Measurements from ENCODE around the gene TMEM63C. TPM values are rescaled to one million over a fixed set of nuclear protein-coding genes. Genes with fewer than 3 reads are reported as not detected.
A peak's percentile ranks its signal among the peaks of the same experiment; 100 is the strongest.

TMEM63C gene
- total and polyA plus RNA-seq, 2 donors: 0.24 to 0.64 TPM

- no peak for DNase-seq (ENCODE audit: low read depth in 6 of 9, low spot score in 9 of 9)
- Histone ChIP-seq H3K4me1 (ENCODE audit: control insufficient read depth in 2 of 2, insufficient read depth in 2 of 2, low read length in 2 of 2) (no peaks in the 10 kb centered on the region), H3K36me3 (ENCODE audit: control insufficient read depth in 2 of 2, insufficient read depth in 2 of 2, low read length in 1 of 2) (no peaks in the 10 kb centered on the region), H3K4me3 (ENCODE audit: low read length in 2 of 2) (no peak overlapping the region), H3K27ac (ENCODE audit: low read depth in 1 of 2, low read length in 1 of 2) (no peak overlapping the region), H3K9me3 (ENCODE audit: control insufficient read depth in 2 of 2, insufficient read depth in 1 of 2, low read length in 1 of 2) (no peaks in the 10 kb centered on the region), H3K27me3 (ENCODE audit: control insufficient read depth in 2 of 2, insufficient read depth in 1 of 2, low read length in 1 of 2) (peaks cover under 1 to 2% of the 10 kb centered on the region in 2 donors)
- 92% methylated on average over 3 of the region's 3 CpGs for WGBS
Observed at GRCh38 chr14:77175843-77176242, 5.8 kb upstream of the TMEM63C start.

- WGBS: 40% methylated on average over 1 of the region's 1 CpG
- Histone ChIP-seq H3K9me3 (ENCODE audit: control insufficient read depth in 2 of 2, insufficient read depth in 1 of 2, low read length in 1 of 2) (no peaks in the 10 kb centered on the region), H3K27ac (ENCODE audit: low read depth in 1 of 2, low read length in 1 of 2) (no peak overlapping the region), H3K27me3 (ENCODE audit: control insufficient read depth in 2 of 2, insufficient read depth in 1 of 2, low read length in 1 of 2) (peaks cover 2 to 20% of the 10 kb centered on the region in 2 donors), H3K4me1 (ENCODE audit: control insufficient read depth in 2 of 2, insufficient read depth in 2 of 2, low read length in 2 of 2) (peaks cover 5 to 18% of the 10 kb centered on the region in 2 donors), H3K4me3 (ENCODE audit: low read length in 2 of 2) (no peak overlapping the region), H3K36me3 (ENCODE audit: control insufficient read depth in 2 of 2, insufficient read depth in 2 of 2, low read length in 1 of 2) (no peaks in the 10 kb centered on the region)
- no peak for DNase-seq (ENCODE audit: low read depth in 6 of 9, low spot score in 9 of 9)
Observed at GRCh38 chr14:77177702-77178101, 3.9 kb upstream of the TMEM63C start.

- Histone ChIP-seq H3K4me3 (ENCODE audit: low read length in 2 of 2) (no peak overlapping the region), H3K27me3 (ENCODE audit: control insufficient read depth in 2 of 2, insufficient read depth in 1 of 2, low read length in 1 of 2) (peaks cover 5 to 20% of the 10 kb centered on the region in 2 donors), H3K4me1 (ENCODE audit: control insufficient read depth in 2 of 2, insufficient read depth in 2 of 2, low read length in 2 of 2) (peaks cover 5 to 19% of the 10 kb centered on the region in 2 donors), H3K36me3 (ENCODE audit: control insufficient read depth in 2 of 2, insufficient read depth in 2 of 2, low read length in 1 of 2) (no peaks in the 10 kb centered on the region), H3K9me3 (ENCODE audit: control insufficient read depth in 2 of 2, insufficient read depth in 1 of 2, low read length in 1 of 2) (no peaks in the 10 kb centered on the region), H3K27ac (ENCODE audit: low read depth in 1 of 2, low read length in 1 of 2) (no peak overlapping the region)
- no peak for DNase-seq (ENCODE audit: low read depth in 6 of 9, low spot score in 9 of 9)
- 64% methylated on average over 3 of the region's 3 CpGs for WGBS
Observed at GRCh38 chr14:77178656-77179055, 2.9 kb upstream of the TMEM63C start.

GRCh38 chr14:77180726-77181602 lies 634 bp upstream of the TMEM63C start:
- peaks cover 5 to 18% of the 10 kb centered on the region in 2 donors for H3K27me3 ChIP-seq (ENCODE audit: control insufficient read depth in 2 of 2, insufficient read depth in 1 of 2, low read length in 1 of 2)
- 46% methylated on average over 12 of the region's 12 CpGs for WGBS
- DNase-seq (ENCODE audit: low read depth in 6 of 9, low spot score in 9 of 9): no peak
- no peaks in the 10 kb centered on the region for H3K9me3 ChIP-seq (ENCODE audit: control insufficient read depth in 2 of 2, insufficient read depth in 1 of 2, low read length in 1 of 2)
- H3K4me3 ChIP-seq (ENCODE audit: low read length in 2 of 2): peak overlapping the region; percentile 38 to 49
- peaks cover 5 to 22% of the 10 kb centered on the region in 2 donors for H3K4me1 ChIP-seq (ENCODE audit: control insufficient read depth in 2 of 2, insufficient read depth in 2 of 2, low read length in 2 of 2)
- H3K36me3 ChIP-seq (ENCODE audit: control insufficient read depth in 2 of 2, insufficient read depth in 2 of 2, low read length in 1 of 2): no peaks in the 10 kb centered on the region
- no peak overlapping the region for H3K27ac ChIP-seq (ENCODE audit: low read depth in 1 of 2, low read length in 1 of 2)

- 54% methylated on average over 5 of the region's 5 CpGs for WGBS
- H3K4me3 ChIP-seq (ENCODE audit: low read length in 2 of 2): no peak overlapping the region
- no peaks in the 10 kb centered on the region for H3K36me3 ChIP-seq (ENCODE audit: control insufficient read depth in 2 of 2, insufficient read depth in 2 of 2, low read length in 1 of 2)
- DNase-seq (ENCODE audit: low read depth in 6 of 9, low spot score in 9 of 9): no peak
- no peak overlapping the region for H3K27ac ChIP-seq (ENCODE audit: low read depth in 1 of 2, low read length in 1 of 2)
- peaks cover 5 to 22% of the 10 kb centered on the region in 2 donors for H3K4me1 ChIP-seq (ENCODE audit: control insufficient read depth in 2 of 2, insufficient read depth in 2 of 2, low read length in 2 of 2)
- H3K9me3 ChIP-seq (ENCODE audit: control insufficient read depth in 2 of 2, insufficient read depth in 1 of 2, low read length in 1 of 2): no peaks in the 10 kb centered on the region
- peaks cover 5 to 18% of the 10 kb centered on the region in 2 donors for H3K27me3 ChIP-seq (ENCODE audit: control insufficient read depth in 2 of 2, insufficient read depth in 1 of 2, low read length in 1 of 2)
Observed at GRCh38 chr14:77183896-77184295, 2.3 kb downstream of the TMEM63C start.

- 78% methylated on average over 11 of the region's 11 CpGs for WGBS
- Histone ChIP-seq H3K27me3 (ENCODE audit: control insufficient read depth in 2 of 2, insufficient read depth in 1 of 2, low read length in 1 of 2) (peaks cover 5 to 18% of the 10 kb centered on the region in 2 donors), H3K4me1 (ENCODE audit: control insufficient read depth in 2 of 2, insufficient read depth in 2 of 2, low read length in 2 of 2) (peaks cover 5 to 22% of the 10 kb centered on the region in 2 donors), H3K4me3 (ENCODE audit: low read length in 2 of 2) (no peak overlapping the region), H3K9me3 (ENCODE audit: control insufficient read depth in 2 of 2, insufficient read depth in 1 of 2, low read length in 1 of 2) (no peaks in the 10 kb centered on the region), H3K27ac (ENCODE audit: low read depth in 1 of 2, low read length in 1 of 2) (no peak overlapping the region), H3K36me3 (ENCODE audit: control insufficient read depth in 2 of 2, insufficient read depth in 2 of 2, low read length in 1 of 2) (no peaks in the 10 kb centered on the region)
- DNase-seq (ENCODE audit: low read depth in 6 of 9, low spot score in 9 of 9): no peak
Observed at GRCh38 chr14:77184396-77185092, 2.9 kb downstream of the TMEM63C start.

GRCh38 chr14:77185093-77185465 lies 3.5 kb downstream of the TMEM63C start:
- 87% methylated on average over 2 of the region's 2 CpGs for WGBS
- H3K9me3 ChIP-seq (ENCODE audit: control insufficient read depth in 2 of 2, insufficient read depth in 1 of 2, low read length in 1 of 2): no peaks in the 10 kb centered on the region
- H3K4me1 ChIP-seq (ENCODE audit: control insufficient read depth in 2 of 2, insufficient read depth in 2 of 2, low read length in 2 of 2): peaks cover 5 to 22% of the 10 kb centered on the region in 2 donors
- no peak for DNase-seq (ENCODE audit: low read depth in 6 of 9, low spot score in 9 of 9)
- no peak overlapping the region for H3K27ac ChIP-seq (ENCODE audit: low read depth in 1 of 2, low read length in 1 of 2)
- no peaks in the 10 kb centered on the region for H3K36me3 ChIP-seq (ENCODE audit: control insufficient read depth in 2 of 2, insufficient read depth in 2 of 2, low read length in 1 of 2)
- no peak overlapping the region for H3K4me3 ChIP-seq (ENCODE audit: low read length in 2 of 2)
- peaks cover 5 to 18% of the 10 kb centered on the region in 2 donors for H3K27me3 ChIP-seq (ENCODE audit: control insufficient read depth in 2 of 2, insufficient read depth in 1 of 2, low read length in 1 of 2)

GRCh38 chr14:77186911-77187648 lies 5.5 kb downstream of the TMEM63C start:
- peak in 1 of 9 donors; percentile 1 for DNase-seq (ENCODE audit: low read depth in 6 of 9, low spot score in 9 of 9)
- H3K27me3 ChIP-seq (ENCODE audit: control insufficient read depth in 2 of 2, insufficient read depth in 1 of 2, low read length in 1 of 2): peaks cover 2 to 6% of the 10 kb centered on the region in 2 donors
- H3K9me3 ChIP-seq (ENCODE audit: control insufficient read depth in 2 of 2, insufficient read depth in 1 of 2, low read length in 1 of 2): no peaks in the 10 kb centered on the region
- WGBS: 86% methylated on average over 15 of the region's 15 CpGs
- H3K4me3 ChIP-seq (ENCODE audit: low read length in 2 of 2): no peak overlapping the region
- H3K4me1 ChIP-seq (ENCODE audit: control insufficient read depth in 2 of 2, insufficient read depth in 2 of 2, low read length in 2 of 2): peaks cover 0 to 9% of the 10 kb centered on the region in 2 donors
- no peak overlapping the region for H3K27ac ChIP-seq (ENCODE audit: low read depth in 1 of 2, low read length in 1 of 2)
- H3K36me3 ChIP-seq (ENCODE audit: control insufficient read depth in 2 of 2, insufficient read depth in 2 of 2, low read length in 1 of 2): no peaks in the 10 kb centered on the region

Measured in thymus (tissue), 11 donors.